Activated T-cell treated with anti-CD3 and anti-CD28 coated beads, Interleukin-2, amount 50 U/mL, for 72 hours (primary cell): ENCODE data around the gene OR56B1. TPM values are rescaled to one million over a fixed set of nuclear protein-coding genes. Genes with fewer than 3 reads are reported as not detected.
"Not testable (repeated sequence)": the region's sequence is repeated elsewhere in the genome, so short reads cannot be mapped to it uniquely, and the experiment has no call there.

Experiments
- ATAC-seq, 2 donors: fragments of 150-1000 bp; cut with Tn5 transposase; replicated peaks in 1 of 2; 2 replicates each; pipeline ENCODE4 v1.10.0; 2021; ENCODE audit warnings: moderate library complexity in 2 of 2, mild to moderate bottlenecking in 1 of 2
- DNase-seq, 2 donors: peaks; one replicate each; pipeline ENCODE4 v3.0.0; 2021 to 2022; ENCODE audit warnings: mixed read lengths in 1 of 2
- H3K27ac Mint-ChIP-seq: one replicate; pipeline ENCODE4 v1.8.0; 2022; ENCODE audit warnings: mild to moderate bottlenecking, moderate library complexity, mixed read lengths
- H3K27me3 Mint-ChIP-seq: one replicate; pipeline ENCODE4 v1.8.0; 2022; ENCODE audit warnings: low read depth, mixed read lengths
- H3K36me3 Mint-ChIP-seq, 2 donors: one replicate each; pipeline ENCODE4 v1.8.0; 2022; ENCODE audit warnings: mixed read lengths in 2 of 2, mild to moderate bottlenecking in 1 of 2; ENCODE audit not compliant: insufficient read depth in 2 of 2
- H3K4me1 Mint-ChIP-seq: one replicate; pipeline ENCODE4 v1.8.0; 2022; ENCODE audit warnings: low read depth, mixed read lengths
- H3K4me3 Mint-ChIP-seq, 2 donors: one replicate each; pipeline ENCODE4 v1.8.0; 2022; ENCODE audit warnings: mild to moderate bottlenecking in 2 of 2, mixed read lengths in 2 of 2, moderate library complexity in 2 of 2
- H3K9me3 Mint-ChIP-seq, 2 donors: one replicate each; pipeline ENCODE4 v1.8.0; 2022; ENCODE audit warnings: mixed read lengths in 2 of 2
- total RNA-seq, 2 donors: library from RNA; stranded (reverse); gene quantifications; one replicate each; pipeline ENCODE4 v1.2.3, GENCODE V29; 2022

The OR56B1 gene
- total RNA-seq, 2 donors from 2014 or later: 0.24 to 0.56 TPM

- ATAC-seq (no peak), DNase-seq (no peak)
- Mint-ChIP-seq H3K36me3 (peaks cover 10 to 33% of the 10 kb centered on the region in 2 donors), H3K27ac (peak overlapping the region; percentile 86), H3K27me3 (no peaks in the 10 kb centered on the region), H3K4me3 (peak overlapping the region in 1 of 2 donors; percentile 64), H3K9me3 (no peaks in the 10 kb centered on the region), H3K4me1 (peaks cover 34% of the 10 kb centered on the region)
Measured at GRCh38 chr11:5701055-5701577, 35.1 kb upstream of the OR56B1 start.

DNA sequence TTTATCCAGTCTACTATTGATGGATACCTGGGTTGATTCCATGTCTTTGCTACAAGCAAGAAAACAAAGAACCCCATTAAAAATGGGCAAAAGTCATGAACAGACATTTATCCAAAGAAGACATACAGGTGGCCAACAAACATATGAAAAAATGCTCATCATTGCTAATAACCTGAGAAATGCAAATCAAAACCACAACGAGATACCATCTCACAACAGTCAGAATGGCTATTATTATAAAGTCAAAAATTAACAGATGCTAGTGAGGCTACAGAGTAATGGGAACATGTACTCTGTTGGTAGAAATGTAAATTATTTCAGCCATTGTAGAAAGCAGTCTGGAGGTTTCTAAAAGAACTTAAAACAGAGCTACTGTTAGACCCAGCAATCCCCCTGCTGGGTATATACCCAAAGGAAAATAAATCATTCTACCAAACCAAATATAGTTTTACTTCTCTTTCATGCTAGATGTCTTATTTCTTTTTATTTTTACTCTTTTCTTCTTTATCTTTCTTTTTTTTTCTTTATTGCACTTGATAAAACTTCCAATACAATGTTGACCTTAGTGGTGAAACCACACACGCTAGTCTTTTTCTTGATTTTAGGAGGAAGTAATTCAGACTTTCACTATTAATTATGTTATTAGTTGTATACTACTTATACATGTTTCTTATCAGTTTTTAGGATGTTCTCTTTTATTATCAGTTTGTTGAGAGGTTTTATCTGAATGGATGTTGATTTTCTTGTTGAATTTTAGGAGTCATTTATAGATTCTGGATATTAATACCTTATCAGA is 32.3 kb upstream of the OR56B1 start:
- ATAC-seq (no peak), DNase-seq (no peak)
- no peaks in the 10 kb centered on the region for H3K9me3 Mint-ChIP-seq
- peaks cover 7 to 28% of the 10 kb centered on the region in 2 donors for H3K36me3 Mint-ChIP-seq
- peaks cover 28% of the 10 kb centered on the region for H3K4me1 Mint-ChIP-seq
- H3K27ac Mint-ChIP-seq: peak overlapping the region; percentile 89
- peak overlapping the region in 1 of 2 donors; percentile 43 for H3K4me3 Mint-ChIP-seq
- no peaks in the 10 kb centered on the region for H3K27me3 Mint-ChIP-seq

DNA sequence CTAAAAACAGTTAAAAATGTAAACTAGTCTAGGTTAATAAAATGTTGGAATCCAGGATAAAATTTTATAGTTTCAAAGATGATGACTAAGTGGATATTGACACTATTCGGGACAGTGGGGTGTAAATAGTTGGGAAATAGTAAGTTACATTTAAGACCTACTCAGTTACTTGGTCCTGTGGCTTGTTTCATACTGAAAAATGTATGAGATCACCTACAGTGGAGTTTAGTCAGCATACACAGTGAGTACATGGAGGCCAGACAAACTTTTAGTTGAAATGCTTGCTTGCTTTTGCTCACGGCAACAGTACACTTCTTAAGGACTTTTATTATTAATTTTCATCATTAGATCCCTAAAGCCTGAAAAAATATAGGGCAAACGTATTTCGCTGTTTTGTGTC is 30.6 kb upstream of the OR56B1 start:
- peaks cover 17% of the 10 kb centered on the region for H3K4me1 Mint-ChIP-seq
- no peaks in the 10 kb centered on the region for H3K9me3 Mint-ChIP-seq
- ATAC-seq (peak; percentile 49 to 84), DNase-seq (no peak)
- peaks cover 9 to 25% of the 10 kb centered on the region in 2 donors for H3K36me3 Mint-ChIP-seq
- no peaks in the 10 kb centered on the region for H3K27me3 Mint-ChIP-seq
- H3K4me3 Mint-ChIP-seq: peak overlapping the region in 1 of 2 donors; percentile 46
- H3K27ac Mint-ChIP-seq: peak overlapping the region; percentile 94

- ATAC-seq (no peak), DNase-seq (no peak)
- H3K27me3 Mint-ChIP-seq: no peaks in the 10 kb centered on the region
- peaks cover 4% of the 10 kb centered on the region for H3K4me1 Mint-ChIP-seq
- no peak overlapping the region for H3K27ac Mint-ChIP-seq
- H3K9me3 Mint-ChIP-seq: no peaks in the 10 kb centered on the region
- H3K4me3 Mint-ChIP-seq: no peak overlapping the region
- H3K36me3 Mint-ChIP-seq: peaks cover 5 to 7% of the 10 kb centered on the region in 2 donors
Measured at GRCh38 chr11:5712507-5712906, 23.7 kb upstream of the OR56B1 start.

DNA sequence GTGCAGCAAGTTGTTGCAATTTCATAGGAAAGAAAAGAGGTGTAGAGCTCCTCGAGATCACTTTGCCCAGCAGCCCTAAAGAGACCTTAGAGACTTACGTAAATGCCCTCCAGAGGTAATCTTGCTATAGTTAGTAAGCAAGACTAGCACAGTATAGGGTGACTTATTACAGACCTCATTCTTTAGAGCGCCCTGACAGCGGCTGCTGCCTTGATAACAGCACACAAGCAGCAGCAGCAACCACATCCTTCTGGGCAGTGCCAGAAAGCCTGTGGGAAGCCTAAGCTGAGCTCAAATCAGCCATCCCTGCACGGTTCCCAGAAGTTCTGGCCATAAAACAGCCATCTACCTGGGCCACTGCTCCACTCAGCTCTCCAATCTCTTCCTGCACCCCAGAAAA is 22.6 kb upstream of the OR56B1 start:
- Mint-ChIP-seq H3K27ac (no peak overlapping the region), H3K4me3 (no peak overlapping the region), H3K4me1 (peaks cover 4% of the 10 kb centered on the region), H3K36me3 (peaks cover 5 to 7% of the 10 kb centered on the region in 2 donors), H3K9me3 (no peaks in the 10 kb centered on the region), H3K27me3 (no peaks in the 10 kb centered on the region)
- ATAC-seq: peak in 1 of 2 donors; percentile 30
- DNase-seq: no peak

GRCh38 chr11:5716518-5716917 is 19.7 kb upstream of the OR56B1 start:
- not testable (repeated sequence) for H3K27ac Mint-ChIP-seq, ATAC-seq, H3K4me1 Mint-ChIP-seq, DNase-seq, H3K4me3 Mint-ChIP-seq, H3K9me3 Mint-ChIP-seq, H3K27me3 Mint-ChIP-seq, H3K36me3 Mint-ChIP-seq

GRCh38 chr11:5719703-5720495 is 16.3 kb upstream of the OR56B1 start:
- Mint-ChIP-seq H3K36me3 (peaks cover 4% of the 10 kb centered on the region in 2 donors), H3K27ac (no peak overlapping the region), H3K4me1 (no peaks in the 10 kb centered on the region), H3K9me3 (no peaks in the 10 kb centered on the region), H3K27me3 (no peaks in the 10 kb centered on the region), H3K4me3 (no peak overlapping the region)
- DNase-seq (no peak), ATAC-seq (peak; percentile 45 to 59)

GRCh38 chr11:5722622-5723021 is 13.6 kb upstream of the OR56B1 start:
- no peaks in the 10 kb centered on the region for H3K27me3 Mint-ChIP-seq
- no peak for DNase-seq
- no peak for ATAC-seq
- H3K27ac Mint-ChIP-seq: no peak overlapping the region
- no peaks in the 10 kb centered on the region for H3K9me3 Mint-ChIP-seq
- H3K4me1 Mint-ChIP-seq: no peaks in the 10 kb centered on the region
- peaks cover 0 to 3% of the 10 kb centered on the region in 2 donors for H3K36me3 Mint-ChIP-seq
- H3K4me3 Mint-ChIP-seq: no peak overlapping the region

DNA sequence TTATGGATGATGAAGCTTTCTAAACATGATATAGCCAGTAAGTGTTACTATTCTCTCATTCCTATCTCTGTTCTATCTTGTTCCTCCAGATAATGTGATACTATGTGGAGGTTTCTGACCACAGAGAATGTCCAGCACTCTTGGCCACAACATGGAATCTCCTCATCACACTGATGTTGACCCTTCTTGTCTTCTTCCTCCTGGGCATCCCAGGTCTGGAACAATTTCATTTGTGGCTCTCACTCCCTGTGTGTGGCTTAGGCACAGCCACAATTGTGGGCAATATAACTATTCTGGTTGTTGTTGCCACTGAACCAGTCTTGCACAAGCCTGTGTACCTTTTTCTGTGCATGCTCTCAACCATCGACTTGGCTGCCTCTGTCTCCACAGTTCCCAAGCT is 9.9 kb upstream of the OR56B1 start:
- no peaks in the 10 kb centered on the region for H3K36me3 Mint-ChIP-seq
- H3K9me3 Mint-ChIP-seq: no peaks in the 10 kb centered on the region
- no peaks in the 10 kb centered on the region for H3K4me1 Mint-ChIP-seq
- no peak overlapping the region for H3K27ac Mint-ChIP-seq
- no peak overlapping the region for H3K4me3 Mint-ChIP-seq
- ATAC-seq (no peak), DNase-seq (no peak)
- no peaks in the 10 kb centered on the region for H3K27me3 Mint-ChIP-seq

DNA sequence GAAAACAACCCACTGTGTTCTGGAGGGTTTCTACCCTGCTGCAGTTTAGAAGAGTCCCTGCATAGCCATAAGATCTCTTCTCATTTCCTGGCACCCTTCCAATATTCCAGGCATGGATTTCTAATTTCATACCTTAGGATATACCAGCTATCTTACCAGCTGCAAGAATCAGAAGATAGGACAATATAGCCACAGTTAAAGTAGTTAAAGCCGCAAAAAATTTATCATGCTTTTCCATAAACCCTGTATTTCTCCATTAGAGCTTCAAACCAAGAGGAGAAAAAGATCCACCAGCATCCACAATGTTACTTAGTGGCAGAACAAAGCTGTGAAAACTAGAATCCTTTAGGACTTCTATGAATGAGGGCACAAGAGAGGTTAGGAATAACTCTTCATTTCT is 8.6 kb upstream of the OR56B1 start:
- Mint-ChIP-seq H3K36me3 (no peaks in the 10 kb centered on the region), H3K27me3 (no peaks in the 10 kb centered on the region), H3K27ac (no peak overlapping the region), H3K4me3 (no peak overlapping the region), H3K9me3 (no peaks in the 10 kb centered on the region), H3K4me1 (no peaks in the 10 kb centered on the region)
- DNase-seq (no peak), ATAC-seq (no peak)

DNA sequence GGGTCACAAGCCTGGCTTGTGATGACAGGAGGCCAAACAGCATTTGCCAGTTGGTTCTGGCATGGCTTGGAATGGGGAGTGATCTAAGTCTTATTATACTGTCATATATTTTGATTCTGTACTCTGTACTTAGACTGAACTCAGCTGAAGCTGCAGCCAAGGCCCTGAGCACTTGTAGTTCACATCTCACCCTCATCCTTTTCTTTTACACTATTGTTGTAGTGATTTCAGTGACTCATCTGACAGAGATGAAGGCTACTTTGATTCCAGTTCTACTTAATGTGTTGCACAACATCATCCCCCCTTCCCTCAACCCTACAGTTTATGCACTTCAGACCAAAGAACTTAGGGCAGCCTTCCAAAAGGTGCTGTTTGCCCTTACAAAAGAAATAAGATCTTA is 843 bp downstream of the OR56B1 start:
- DNase-seq (no peak), ATAC-seq (no peak)
- H3K36me3 Mint-ChIP-seq: peaks cover 2 to 9% of the 10 kb centered on the region in 2 donors
- H3K4me3 Mint-ChIP-seq: no peak overlapping the region
- no peaks in the 10 kb centered on the region for H3K27me3 Mint-ChIP-seq
- H3K9me3 Mint-ChIP-seq: peaks cover 3 to 4% of the 10 kb centered on the region in 2 donors
- no peaks in the 10 kb centered on the region for H3K4me1 Mint-ChIP-seq
- H3K27ac Mint-ChIP-seq: no peak overlapping the region

DNA sequence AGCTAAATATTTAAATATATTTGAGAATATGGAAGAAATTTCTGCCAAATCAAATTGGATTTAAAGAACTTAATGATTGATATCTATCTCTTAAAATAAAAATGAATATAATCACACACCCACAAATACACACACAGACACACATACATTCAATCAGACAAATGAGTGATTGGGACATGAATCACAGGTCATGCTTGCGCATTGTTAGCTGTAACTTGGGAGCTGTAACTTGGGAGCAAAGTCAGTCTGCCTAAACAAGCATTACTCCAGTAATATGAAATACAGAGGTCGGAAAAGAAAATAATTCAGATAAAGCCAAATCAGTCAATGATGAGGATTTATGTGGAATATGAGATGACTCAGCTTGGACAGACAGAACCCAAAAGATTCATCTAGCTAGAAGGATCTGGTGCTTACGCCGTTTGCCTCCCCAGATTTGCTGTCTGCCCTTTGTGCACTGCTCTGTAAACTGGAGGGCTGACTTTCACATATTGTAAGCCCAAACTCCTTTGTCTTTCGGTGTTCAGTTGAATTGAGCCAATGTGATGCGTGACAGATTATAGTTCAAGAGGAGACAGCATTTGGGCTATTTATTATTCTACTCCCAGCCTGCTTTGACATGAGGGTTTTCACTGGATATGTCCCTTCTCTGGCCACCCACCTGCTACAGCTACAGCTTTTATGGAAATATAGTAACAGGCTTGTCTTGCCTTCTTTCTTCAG is 1.6 kb downstream of the OR56B1 start:
- no peaks in the 10 kb centered on the region for H3K4me1 Mint-ChIP-seq
- no peaks in the 10 kb centered on the region for H3K27me3 Mint-ChIP-seq
- H3K4me3 Mint-ChIP-seq: no peak overlapping the region
- no peak overlapping the region for H3K27ac Mint-ChIP-seq
- peaks cover 2 to 9% of the 10 kb centered on the region in 2 donors for H3K36me3 Mint-ChIP-seq
- peaks cover 3 to 4% of the 10 kb centered on the region in 2 donors for H3K9me3 Mint-ChIP-seq
- ATAC-seq (no peak), DNase-seq (no peak)

- DNase-seq (no peak), ATAC-seq (no peak)
- Mint-ChIP-seq H3K27ac (no peak overlapping the region), H3K36me3 (peaks cover 2 to 9% of the 10 kb centered on the region in 2 donors), H3K9me3 (peaks cover 3 to 4% of the 10 kb centered on the region in 2 donors), H3K4me1 (no peaks in the 10 kb centered on the region), H3K4me3 (no peak overlapping the region), H3K27me3 (no peaks in the 10 kb centered on the region)
Measured at GRCh38 chr11:5738431-5738830, 2.2 kb downstream of the OR56B1 start.
